ENCODE results near the gene NAPEPLD.
"Not testable (repeated sequence)": the region's sequence is repeated elsewhere in the genome, so short reads cannot be mapped to it uniquely, and the experiment has no call there.

- TF ChIP-seq, protein P1, sequence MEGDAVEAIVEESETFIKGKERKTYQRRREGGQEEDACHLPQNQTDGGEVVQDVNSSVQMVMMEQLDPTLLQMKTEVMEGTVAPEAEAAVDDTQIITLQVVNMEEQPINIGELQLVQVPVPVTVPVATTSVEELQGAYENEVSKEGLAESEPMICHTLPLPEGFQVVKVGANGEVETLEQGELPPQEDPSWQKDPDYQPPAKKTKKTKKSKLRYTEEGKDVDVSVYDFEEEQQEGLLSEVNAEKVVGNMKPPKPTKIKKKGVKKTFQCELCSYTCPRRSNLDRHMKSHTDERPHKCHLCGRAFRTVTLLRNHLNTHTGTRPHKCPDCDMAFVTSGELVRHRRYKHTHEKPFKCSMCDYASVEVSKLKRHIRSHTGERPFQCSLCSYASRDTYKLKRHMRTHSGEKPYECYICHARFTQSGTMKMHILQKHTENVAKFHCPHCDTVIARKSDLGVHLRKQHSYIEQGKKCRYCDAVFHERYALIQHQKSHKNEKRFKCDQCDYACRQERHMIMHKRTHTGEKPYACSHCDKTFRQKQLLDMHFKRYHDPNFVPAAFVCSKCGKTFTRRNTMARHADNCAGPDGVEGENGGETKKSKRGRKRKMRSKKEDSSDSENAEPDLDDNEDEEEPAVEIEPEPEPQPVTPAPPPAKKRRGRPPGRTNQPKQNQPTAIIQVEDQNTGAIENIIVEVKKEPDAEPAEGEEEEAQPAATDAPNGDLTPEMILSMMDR (IDR thresholded peaks at IDR 0.05) = not testable (repeated sequence)
- not testable (repeated sequence) for TF ChIP-seq POLR2A, EP300 (IDR thresholded peaks at IDR 0.05)
Observed at GRCh38 chr7:103161998-103162616, 13.2 kb upstream of the NAPEPLD start.
